Tibial artery (tissue), 4 donors: Measurements from ENCODE around the gene BCL10.

Source experiments
- DNase-seq, 2 donors: peaks; one replicate each; pipeline ENCODE4 v3.0.0-alpha.2; 2019
- H3K27ac ChIP-seq, 2 donors: fragments of 200-600 bp; sonication (generic) in 1 of 2; 1 replicate in 1 of 2; 2 replicates in 1 of 2; pipeline ENCODE4 v1.5.1; 2018 to 2019; ENCODE audit warnings: mild to moderate bottlenecking in 1 of 2
- H3K27me3 ChIP-seq, 2 donors: fragments of 200-600 bp; sonication (generic) in 1 of 2; one replicate each; pipeline versions ENCODE4 v1.5.1 to v1.6.0; 2016 to 2019
- H3K36me3 ChIP-seq, 3 donors: fragments of 200-600 bp; sonication (generic) in 2 of 3; one replicate each; pipeline ENCODE4 v1.5.1; 2016 to 2019; ENCODE audit warnings: mild to moderate bottlenecking in 2 of 3
- H3K4me1 ChIP-seq, 4 donors: fragments of 200-600 bp; sonication (generic) in 2 of 4; 1 replicate in 3 of 4; 2 replicates in 1 of 4; pipeline ENCODE4 v1.5.1; 2016 to 2019
- H3K4me3 ChIP-seq, 2 donors: fragments of 200-600 bp; sonication (generic) in 1 of 2; 1 replicate in 1 of 2; 2 replicates in 1 of 2; pipeline ENCODE4 v1.5.1; 2018 to 2019; ENCODE audit warnings: mild to moderate bottlenecking in 2 of 2
- H3K9me3 ChIP-seq, 3 donors: fragments of 200-600 bp; sonication (generic) in 1 of 3; one replicate each; pipeline ENCODE4 v1.5.1; 2016 to 2019
- CTCF ChIP-seq, 2 experiments: fragments of 200-600 bp in 1 of 2; fragments of 450-650 bp in 1 of 2; IDR thresholded peaks; one replicate each; pipeline ENCODE4 v1.5.1; 2017 to 2019; ENCODE audit warnings: antibody characterized with exemption in 2 of 2, mild to moderate bottlenecking in 1 of 2, moderate library complexity in 1 of 2
- intact Hi-C: fragments of 100-400 bp; cut with DNase I; formaldehyde crosslinking; loops from one replicate; pipeline ENCODE4 v1.15.0; 2023; ENCODE audit warnings: low total_unique reads

Gene BCL10

GRCh38 chr1:85290826-85291225 lies 14.4 kb upstream of the BCL10 start:
- intact Hi-C loops: no loop called here
- Histone ChIP-seq H3K27me3 (no peaks in the 10 kb centered on the region), H3K9me3 (no peaks in the 10 kb centered on the region), H3K36me3 (no peaks in the 10 kb centered on the region), H3K4me1 (no peaks in the 10 kb centered on the region), H3K27ac (no peak overlapping the region), H3K4me3 (no peak overlapping the region)
- no peak for TF ChIP-seq CTCF (IDR thresholded peaks at IDR 0.05)
- no peak for DNase-seq

- H3K27me3 ChIP-seq: no peaks in the 10 kb centered on the region
- no peaks in the 10 kb centered on the region for H3K4me1 ChIP-seq
- no peak for TF ChIP-seq CTCF (IDR thresholded peaks at IDR 0.05)
- no peak for DNase-seq
- no peak overlapping the region for H3K4me3 ChIP-seq
- H3K9me3 ChIP-seq: no peaks in the 10 kb centered on the region
- intact Hi-C loops: no loop called here
- H3K27ac ChIP-seq: no peak overlapping the region
- H3K36me3 ChIP-seq: no peaks in the 10 kb centered on the region
Measured at GRCh38 chr1:85289848-85290335, 13.5 kb upstream of the BCL10 start.

- intact Hi-C loops: no loop called here
- no peaks in the 10 kb centered on the region for H3K9me3 ChIP-seq
Measured at GRCh38 chr1:85289207-85289847, 12.9 kb upstream of the BCL10 start.

GRCh38 chr1:85284202-85284601 lies 7.8 kb upstream of the BCL10 start:
- TF ChIP-seq CTCF (IDR thresholded peaks at IDR 0.05): no peak
- Histone ChIP-seq H3K36me3 (no peaks in the 10 kb centered on the region), H3K27ac (no peak overlapping the region), H3K27me3 (no peaks in the 10 kb centered on the region), H3K4me1 (peaks cover 0 to 1% (median 0%) of the 10 kb centered on the region in 4 donors), H3K4me3 (no peak overlapping the region), H3K9me3 (no peaks in the 10 kb centered on the region)
- DNase-seq: no peak
- intact Hi-C loops: no loop called here

More at GRCh38 chr1:85289207-85289847, 12.9 kb upstream of the BCL10 start:
- DNase-seq: no peak
- no peak overlapping the region for H3K4me3 ChIP-seq
- H3K4me1 ChIP-seq: no peaks in the 10 kb centered on the region
- no peak overlapping the region for H3K27ac ChIP-seq
- no peak for TF ChIP-seq CTCF (IDR thresholded peaks at IDR 0.05)
- H3K36me3 ChIP-seq: no peaks in the 10 kb centered on the region
- H3K27me3 ChIP-seq: no peaks in the 10 kb centered on the region

- no peak overlapping the region for H3K4me3 ChIP-seq
- no peaks in the 10 kb centered on the region for H3K36me3 ChIP-seq
- peaks cover 0 to 3% (median 0%) of the 10 kb centered on the region in 4 donors for H3K4me1 ChIP-seq
- no peak for DNase-seq
- no peaks in the 10 kb centered on the region for H3K9me3 ChIP-seq
- no peak overlapping the region for H3K27ac ChIP-seq
- TF ChIP-seq CTCF (IDR thresholded peaks at IDR 0.05): no peak
- H3K27me3 ChIP-seq: no peaks in the 10 kb centered on the region
- intact Hi-C loops: no loop called here
Measured at GRCh38 chr1:85283475-85284199, 7.2 kb upstream of the BCL10 start.
